PC-3 (cell line): ENCODE data around the gene KLRG1. TPM values are rescaled to one million over a fixed set of nuclear protein-coding genes. Genes with fewer than 3 reads are reported as not detected.

Source experiments
- ATAC-seq: fragments of 200-7000 bp; cut with Tn5 transposase; 2 replicates; pipeline ENCODE4 v1.9.1; 2020; ENCODE audit warnings: mild to moderate bottlenecking, moderate library complexity
- BruUV-seq: library from RNA; stranded (reverse); fragments of 400-500 nt; replicated peaks from 2 replicates; lab custom pipeline; 2021; lab: Mats Ljungman, UMichigan
- CTCF ChIA-PET: fragments of 300-600 bp; sonication (Branson Sonifier 250); formaldehyde crosslinking; loops from one replicate; lab custom pipeline; 2022; ENCODE audit warnings: antibody characterized with exemption; lab: Charles Lee
- POLR2A ChIA-PET: fragments of 300-600 bp; sonication (Branson Sonifier 250); formaldehyde crosslinking; loops from one replicate; lab custom pipeline; 2022; ENCODE audit warnings: antibody characterized with exemption; ENCODE audit not compliant: unreplicated experiment; lab: Charles Lee
- DNase-seq: peaks from one replicate; pipeline ENCODE4 v3.0.0-alpha.2; 2015
- H2AFZ ChIP-seq: fragments of 300-600 bp; sonication (generic); 2 replicates; pipeline ENCODE4 v1.6.0; 2016; ENCODE audit warnings: antibody characterized with exemption, low read length
- H3F3A ChIP-seq: fragments of 300-600 bp; sonication (generic); one replicate; pipeline ENCODE4 v1.6.0; 2017; ENCODE audit warnings: antibody characterized with exemption, low read length, control low read depth, mild to moderate bottlenecking; ENCODE audit not compliant: unreplicated experiment
- H3K27ac ChIP-seq: fragments of 300-600 bp; sonication (generic); 2 replicates; pipeline ENCODE4 v1.5.1; 2016; ENCODE audit warnings: mild to moderate bottlenecking, low read length
- H3K27me3 ChIP-seq: fragments of 300-600 bp; sonication (generic); 2 replicates; pipeline ENCODE4 v1.6.1; 2016; ENCODE audit warnings: low read length, mixed read lengths
- H3K36me3 ChIP-seq: fragments of 300-600 bp; sonication (generic); 2 replicates; pipeline ENCODE4 v1.6.1; 2016; ENCODE audit warnings: low read depth, mixed run types, low read length, mixed read lengths
- H3K4me1 ChIP-seq: fragments of 300-600 bp; sonication (generic); 2 replicates; pipeline ENCODE4 v1.5.1; 2016; ENCODE audit warnings: low read length; ENCODE audit not compliant: insufficient read depth
- H3K4me2 ChIP-seq: fragments of 300-600 bp; sonication (generic); 2 replicates; pipeline ENCODE4 v1.6.0; 2016; ENCODE audit warnings: low read length
- H3K4me3 ChIP-seq: fragments of 300-600 bp; sonication (generic); 2 replicates; pipeline ENCODE4 v1.5.1; 2016; ENCODE audit warnings: mild to moderate bottlenecking, low read length, mixed read lengths
- H3K79me2 ChIP-seq: fragments of 300-600 bp; sonication (generic); 2 replicates; pipeline ENCODE4 v1.6.1; 2017; ENCODE audit warnings: low read length, mixed read lengths
- H3K9ac ChIP-seq: fragments of 300-600 bp; sonication (generic); 2 replicates; pipeline ENCODE4 v1.6.0; 2016; ENCODE audit warnings: mild to moderate bottlenecking, low read length
- H3K9me2 ChIP-seq: fragments of 300-600 bp; sonication (generic); replicated peaks from 2 replicates; pipeline ENCODE4 v1.6.1; 2016; ENCODE audit warnings: mixed run types, low read length, mixed read lengths
- H3K9me3 ChIP-seq: fragments of 300-600 bp; sonication (generic); 2 replicates; pipeline ENCODE4 v1.6.1; 2016; ENCODE audit warnings: low read length, mixed read lengths
- H4K20me1 ChIP-seq: fragments of 300-600 bp; sonication (generic); 2 replicates; pipeline ENCODE4 v1.6.1; 2016; ENCODE audit warnings: low read length, mixed read lengths
- CTCF ChIP-seq: fragments of 300-600 bp; sonication (generic); conservative IDR thresholded peaks from 2 replicates; pipeline ENCODE4 v1.5.1; 2017; ENCODE audit warnings: antibody characterized with exemption, low read depth, mild to moderate bottlenecking, low read length
- EZH2 ChIP-seq: fragments of 300-600 bp; sonication (generic); IDR thresholded peaks from one replicate; pipeline ENCODE4 v1.6.1; 2017; ENCODE audit warnings: antibody characterized with exemption, mild to moderate bottlenecking, low read length; ENCODE audit not compliant: unreplicated experiment
- EZH2phosphoT487 ChIP-seq: fragments of 300-600 bp; sonication (generic); IDR thresholded peaks from 2 replicates; pipeline ENCODE4 v1.6.1; 2018; ENCODE audit warnings: mild to moderate bottlenecking, antibody characterized with exemption, low read length, borderline replicate concordance
- intact Hi-C: fragments of 100-400 bp; cut with micrococcal nuclease; formaldehyde crosslinking; loops from 2 replicates; pipeline ENCODE4 v1.9.0; 2023
- total RNA-seq: library from RNA; depleted of rRNA; stranded (reverse); fragments of >200 nt; gene quantifications from 2 replicates; pipeline ENCODE4 v1.2.3, GENCODE V29; 2014

Gene KLRG1
- total RNA-seq, 1 experiment from 2014 or later: 0.15 TPM

DNA sequence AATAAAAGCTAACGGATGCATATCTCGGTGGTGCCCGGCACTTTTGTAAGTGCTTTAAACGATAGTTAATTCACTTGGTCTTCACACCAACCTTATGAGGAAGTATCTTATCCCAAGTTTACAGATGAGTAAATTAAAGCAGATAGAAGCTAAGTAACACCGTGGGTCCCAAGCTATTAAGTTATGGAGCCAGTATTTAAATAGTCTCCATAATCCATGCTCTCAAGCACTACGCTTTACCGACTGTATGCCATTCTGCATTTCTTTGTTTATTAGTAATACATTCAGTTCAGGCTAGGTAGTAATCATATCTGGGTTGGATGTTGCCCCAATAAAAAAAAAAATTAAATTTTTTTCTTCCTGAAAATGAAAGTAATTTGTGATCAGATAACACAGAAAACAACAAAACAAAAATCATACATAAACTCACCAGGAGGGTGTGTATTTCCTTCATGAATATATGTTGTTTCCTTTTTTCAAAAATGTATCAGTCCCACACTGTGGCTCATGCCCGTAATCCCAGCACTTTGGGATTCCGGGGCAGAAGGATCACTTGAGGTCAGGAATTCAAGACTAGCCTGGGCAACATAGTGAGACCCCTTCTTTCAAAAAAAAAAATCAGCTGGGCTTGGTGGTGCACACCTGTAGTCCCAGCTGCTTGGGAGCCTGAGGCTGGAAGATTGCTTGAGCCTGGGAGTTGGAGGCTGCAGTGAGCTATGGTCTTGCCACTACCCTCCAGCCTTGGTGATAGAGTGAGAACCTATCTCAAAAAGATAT lies 38.5 kb upstream of the KLRG1 start:
- peak overlapping the region; percentile 85 for H3K4me3 ChIP-seq
- ATAC-seq: no peak
- no peaks in the 10 kb centered on the region for H3K9me3 ChIP-seq
- H3F3A ChIP-seq: no peaks in the 10 kb centered on the region
- H3K9me2 ChIP-seq: no peaks in the 10 kb centered on the region
- H3K4me1 ChIP-seq: peaks cover 7% of the 10 kb centered on the region
- DNase-seq: no peak
- no peaks in the 10 kb centered on the region for H3K27me3 ChIP-seq
- no peaks in the 10 kb centered on the region for H4K20me1 ChIP-seq
- no peak overlapping the region for H3K27ac ChIP-seq
- POLR2A ChIA-PET: no interaction called here
- H2AFZ ChIP-seq: peak overlapping the region; percentile 97
- H3K79me2 ChIP-seq: peaks cover 34% of the 10 kb centered on the region
- H3K4me2 ChIP-seq: peak overlapping the region; percentile 96
- TF ChIP-seq EZH2phosphoT487: no peak
- no peak for TF ChIP-seq EZH2
- no peak for TF ChIP-seq CTCF
- intact Hi-C loops: loop anchor here (1.0 kb wide), 1 partner anchor 88 kb away; no protein-coding TSS in a partner anchor
- H3K9ac ChIP-seq: peak overlapping the region; percentile 85
- peaks cover 3% of the 10 kb centered on the region; the same call in 1 of the 2 replicates for H3K36me3 ChIP-seq
- no TSS peak for BruUV-seq
- CTCF ChIA-PET: interaction anchor here (0.8 to 1.4 kb wide), 3 partner anchors 85 to 113 kb away, joined by 3 to 7 read pairs (median 4); no protein-coding TSS in a partner anchor

DNA sequence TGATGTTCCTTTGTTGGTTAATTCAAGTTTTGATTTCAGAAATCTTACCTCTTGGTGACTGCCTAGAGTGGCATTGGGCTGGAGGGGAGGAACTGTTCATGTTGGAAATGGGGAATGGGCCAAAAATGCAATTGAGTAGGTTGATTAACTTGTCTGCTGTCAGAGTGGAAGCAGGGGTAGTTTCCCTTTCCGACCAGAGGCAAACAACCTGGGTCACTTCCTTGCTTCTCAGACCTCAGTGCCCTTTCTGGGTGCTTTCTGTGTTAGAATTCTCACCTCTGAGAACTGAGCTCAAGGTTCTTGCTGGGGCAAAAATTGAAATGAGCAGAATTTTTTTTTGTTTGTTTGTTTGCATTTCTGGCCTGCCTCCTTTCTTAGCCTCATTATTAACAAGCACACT lies 37.6 kb upstream of the KLRG1 start:
- no peak overlapping the region for H3K4me2 ChIP-seq
- intact Hi-C loops: no loop called here
- no peaks in the 10 kb centered on the region for H3F3A ChIP-seq
- H3K27ac ChIP-seq: no peak overlapping the region
- H3K9ac ChIP-seq: no peak overlapping the region
- no peaks in the 10 kb centered on the region for H3K27me3 ChIP-seq
- no peak for TF ChIP-seq EZH2phosphoT487
- TF ChIP-seq CTCF: no peak
- no peak for TF ChIP-seq EZH2
- POLR2A ChIA-PET: no interaction called here
- no TSS peak for BruUV-seq
- no peak overlapping the region for H2AFZ ChIP-seq
- peaks cover 7% of the 10 kb centered on the region for H3K4me1 ChIP-seq
- peaks cover 27% of the 10 kb centered on the region for H3K79me2 ChIP-seq
- no peak overlapping the region for H3K4me3 ChIP-seq
- ATAC-seq: no peak
- H3K9me3 ChIP-seq: no peaks in the 10 kb centered on the region
- CTCF ChIA-PET: no interaction called here
- no peaks in the 10 kb centered on the region for H3K9me2 ChIP-seq
- H3K36me3 ChIP-seq: no peaks in the 10 kb centered on the region
- no peaks in the 10 kb centered on the region for H4K20me1 ChIP-seq
- no peak for DNase-seq
